Panc1 (cell line): ENCODE measurements around the gene SYCP1.

ENCODE experiments used
- CTCF ChIP-seq: fragments of 450-650 bp; IDR thresholded peaks from 2 replicates; pipeline ENCODE4 v1.5.1; 2017; ENCODE audit warnings: mild to moderate bottlenecking
- POLR2AphosphoS5 ChIP-seq: IDR thresholded peaks from 2 replicates; pipeline ENCODE4 v1.6.1; 2012; ENCODE audit warnings: mild to moderate bottlenecking, low read depth, low read length, moderate library complexity
- REST ChIP-seq, 2 experiments: IDR thresholded peaks; 2 replicates each; pipeline ENCODE4 v1.6.1; 2011 to 2012; ENCODE audit warnings: low read depth in 2 of 2, control low read depth in 1 of 2, low read length in 1 of 2, mild to moderate bottlenecking in 1 of 2, moderate library complexity in 1 of 2; ENCODE audit not compliant: insufficient read depth in 1 of 2
- SIN3A ChIP-seq: IDR thresholded peaks from 2 replicates; pipeline ENCODE4 v1.6.1; 2012; ENCODE audit warnings: low read depth, mild to moderate bottlenecking, low read length, moderate library complexity, borderline replicate concordance; ENCODE audit not compliant: insufficient read depth
- TCF7L2 ChIP-seq: IDR thresholded peaks from 2 replicates; pipeline ENCODE4 v1.6.1; 2011; ENCODE audit warnings: mild to moderate bottlenecking, low read depth, low read length, inconsistent platforms

- no peak for TF ChIP-seq CTCF
- no peak for TF ChIP-seq REST (IDR thresholded peaks at IDR 0.05; ENCODE audit: insufficient read depth in 1 of 2, low read depth in 2 of 2, low read length in 1 of 2)
- TF ChIP-seq POLR2AphosphoS5: no peak
- TF ChIP-seq TCF7L2: no peak
- no peak for TF ChIP-seq SIN3A
These were observed 131.6 kb downstream of the SYCP1 start for GRCh38 chr1:114986286-114986685.
